Measurements from ENCODE around the gene FAM219B.

DNA sequence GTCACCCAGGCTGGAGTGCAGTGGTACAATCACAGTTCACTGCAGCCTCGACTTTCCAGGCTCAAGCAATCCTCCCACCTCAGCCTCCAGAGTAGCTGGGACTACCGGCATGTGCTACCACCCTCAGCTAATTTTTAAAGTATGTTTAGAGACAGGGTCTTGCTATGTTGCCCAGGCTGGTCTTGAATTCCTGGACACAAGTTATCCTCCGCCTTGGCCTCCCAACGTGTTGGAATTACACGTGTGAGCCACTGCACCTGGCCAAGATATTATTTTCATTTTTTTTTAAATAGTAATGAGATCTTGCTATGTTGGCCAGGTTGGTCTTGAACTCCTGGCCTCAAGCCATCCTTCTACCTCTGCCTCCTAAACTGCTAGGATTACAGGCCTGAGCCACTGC is 21.2 kb downstream of the FAM219B start:
- TF ChIP-seq, protein P1, sequence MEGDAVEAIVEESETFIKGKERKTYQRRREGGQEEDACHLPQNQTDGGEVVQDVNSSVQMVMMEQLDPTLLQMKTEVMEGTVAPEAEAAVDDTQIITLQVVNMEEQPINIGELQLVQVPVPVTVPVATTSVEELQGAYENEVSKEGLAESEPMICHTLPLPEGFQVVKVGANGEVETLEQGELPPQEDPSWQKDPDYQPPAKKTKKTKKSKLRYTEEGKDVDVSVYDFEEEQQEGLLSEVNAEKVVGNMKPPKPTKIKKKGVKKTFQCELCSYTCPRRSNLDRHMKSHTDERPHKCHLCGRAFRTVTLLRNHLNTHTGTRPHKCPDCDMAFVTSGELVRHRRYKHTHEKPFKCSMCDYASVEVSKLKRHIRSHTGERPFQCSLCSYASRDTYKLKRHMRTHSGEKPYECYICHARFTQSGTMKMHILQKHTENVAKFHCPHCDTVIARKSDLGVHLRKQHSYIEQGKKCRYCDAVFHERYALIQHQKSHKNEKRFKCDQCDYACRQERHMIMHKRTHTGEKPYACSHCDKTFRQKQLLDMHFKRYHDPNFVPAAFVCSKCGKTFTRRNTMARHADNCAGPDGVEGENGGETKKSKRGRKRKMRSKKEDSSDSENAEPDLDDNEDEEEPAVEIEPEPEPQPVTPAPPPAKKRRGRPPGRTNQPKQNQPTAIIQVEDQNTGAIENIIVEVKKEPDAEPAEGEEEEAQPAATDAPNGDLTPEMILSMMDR (IDR thresholded peaks at IDR 0.05) = no peak
- TF ChIP-seq POLR2A (IDR thresholded peaks at IDR 0.05) (no peak), POLR2AphosphoS5 (IDR thresholded peaks at IDR 0.05) (no peak), EP300 (IDR thresholded peaks at IDR 0.05) (no peak)
